HG02973 (cell line): ENCODE data around the gene KRTAP12-3.
"Not testable (repeated sequence)": the region's sequence is repeated elsewhere in the genome, so short reads cannot be mapped to it uniquely, and the experiment has no call there.

Source experiments
- ATAC-seq: cut with Tn5 transposase; IDR thresholded peaks from one replicate; pipeline ENCODE4 v1.9.1; 2021; ENCODE audit warnings: moderate library complexity; ENCODE audit not compliant: unreplicated experiment

KRTAP12-3 gene

GRCh38 chr21:44627181-44627822 is 30.4 kb upstream of the KRTAP12-3 start:
- not testable (repeated sequence) for ATAC-seq

GRCh38 chr21:44627831-44628233 is 29.9 kb upstream of the KRTAP12-3 start:
- not testable (repeated sequence) for ATAC-seq

GRCh38 chr21:44628707-44629391 is 28.9 kb upstream of the KRTAP12-3 start:
- ATAC-seq: no peak

- no peak for ATAC-seq
These were observed 27.3 kb upstream of the KRTAP12-3 start for GRCh38 chr21:44630440-44630839.

- ATAC-seq: no peak
These were observed 25.7 kb upstream of the KRTAP12-3 start for GRCh38 chr21:44632067-44632466.

- no peak for ATAC-seq
These were observed 21.3 kb upstream of the KRTAP12-3 start for GRCh38 chr21:44636209-44637017.

- no peak for ATAC-seq
These were observed 20.5 kb upstream of the KRTAP12-3 start, which contains the start of gene KRTAP10-10 for GRCh38 chr21:44637018-44637850. KRTAP10-10 (plus strand) TSS chr21:44637356; CDS start chr21:44637418, 62 bp downstream.

- ATAC-seq: not testable (repeated sequence)
These were observed 19.8 kb upstream of the KRTAP12-3 start for GRCh38 chr21:44637851-44638348.

- ATAC-seq: not testable (repeated sequence)
These were observed 19.0 kb upstream of the KRTAP12-3 start for GRCh38 chr21:44638506-44639330.

- ATAC-seq: no peak
These were observed 18.4 kb upstream of the KRTAP12-3 start for GRCh38 chr21:44639331-44639655.

- ATAC-seq: no peak
These were observed 17.0 kb upstream of the KRTAP12-3 start for GRCh38 chr21:44640761-44641160.

GRCh38 chr21:44643741-44644310 is 13.9 kb upstream of the KRTAP12-3 start:
- no peak for ATAC-seq

- no peak for ATAC-seq
These were observed 12.9 kb upstream of the KRTAP12-3 start for GRCh38 chr21:44644878-44645277.

GRCh38 chr21:44646366-44647221 is 11.1 kb upstream of the KRTAP12-3 start, which contains the start of gene KRTAP10-11:
KRTAP10-11 (plus strand) TSS chr21:44646414; CDS start chr21:44646459, 45 bp downstream.
- not testable (repeated sequence) for ATAC-seq

- ATAC-seq: no peak
These were observed 10.5 kb upstream of the KRTAP12-3 start for GRCh38 chr21:44647222-44647552.

- ATAC-seq: no peak
These were observed 9.0 kb upstream of the KRTAP12-3 start for GRCh38 chr21:44648557-44649311.

GRCh38 chr21:44649521-44650100 is 8.1 kb upstream of the KRTAP12-3 start:
- no peak for ATAC-seq
